Muscle of back (tissue), 11 donors: ENCODE results near the gene LRP1. TPM values are rescaled to one million over a fixed set of nuclear protein-coding genes. Genes with fewer than 3 reads are reported as not detected.

Experiments used
- DNase-seq, 3 donors: peaks; one replicate each; pipeline versions ENCODE4 v3.0.0 to v3.0.0-alpha.2; 2013
- polyA plus RNA-seq, 10 donors: library from polyadenylated mRNA; unstranded; fragments of 120-200 nt; gene quantifications; one replicate each; pipeline ENCODE4 v1.2.1, GENCODE V29; 2013; ENCODE audit not compliant: insufficient read length in 10 of 10

LRP1 gene
- polyA plus RNA-seq, 10 donors: 95.2 to 226 (median 134) TPM

DNA sequence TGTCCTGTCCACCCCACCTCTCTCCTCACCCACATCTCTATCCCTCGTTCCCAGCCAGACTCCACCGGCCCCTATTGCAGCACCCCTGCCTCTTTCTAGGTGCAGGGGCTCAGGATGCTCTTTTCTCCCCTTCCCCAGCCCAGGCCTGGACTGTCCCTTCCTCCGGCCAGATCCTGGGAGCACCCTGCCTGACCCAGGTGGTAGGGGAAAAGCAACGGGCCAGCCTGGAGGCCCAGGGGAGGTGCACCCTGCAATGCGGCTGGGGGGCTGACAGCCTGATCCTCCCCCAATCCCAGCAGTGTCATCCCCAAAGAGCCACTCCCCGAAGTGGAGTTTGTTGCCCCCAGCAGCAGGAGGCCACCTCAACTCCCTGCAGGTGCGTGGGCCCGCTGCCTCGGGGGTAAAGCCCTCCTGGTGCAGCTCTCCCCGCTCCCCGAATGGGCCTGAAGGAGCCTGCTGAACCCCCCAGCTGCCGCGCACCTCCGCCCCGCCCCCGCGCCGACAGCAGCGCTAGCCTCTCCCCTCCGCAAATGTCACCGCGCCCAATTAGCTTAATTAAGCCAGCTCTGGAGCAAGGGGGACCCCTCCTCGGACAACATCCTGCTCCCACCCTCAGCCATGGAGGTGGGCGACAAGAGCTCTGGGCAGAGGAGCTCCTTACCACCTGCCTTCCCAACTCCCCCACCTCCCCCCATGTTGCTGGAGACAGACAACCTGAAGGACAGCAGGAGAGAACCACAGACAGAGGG lies 93.1 kb downstream of the LRP1 start:
- DNase-seq: no peak

DNA sequence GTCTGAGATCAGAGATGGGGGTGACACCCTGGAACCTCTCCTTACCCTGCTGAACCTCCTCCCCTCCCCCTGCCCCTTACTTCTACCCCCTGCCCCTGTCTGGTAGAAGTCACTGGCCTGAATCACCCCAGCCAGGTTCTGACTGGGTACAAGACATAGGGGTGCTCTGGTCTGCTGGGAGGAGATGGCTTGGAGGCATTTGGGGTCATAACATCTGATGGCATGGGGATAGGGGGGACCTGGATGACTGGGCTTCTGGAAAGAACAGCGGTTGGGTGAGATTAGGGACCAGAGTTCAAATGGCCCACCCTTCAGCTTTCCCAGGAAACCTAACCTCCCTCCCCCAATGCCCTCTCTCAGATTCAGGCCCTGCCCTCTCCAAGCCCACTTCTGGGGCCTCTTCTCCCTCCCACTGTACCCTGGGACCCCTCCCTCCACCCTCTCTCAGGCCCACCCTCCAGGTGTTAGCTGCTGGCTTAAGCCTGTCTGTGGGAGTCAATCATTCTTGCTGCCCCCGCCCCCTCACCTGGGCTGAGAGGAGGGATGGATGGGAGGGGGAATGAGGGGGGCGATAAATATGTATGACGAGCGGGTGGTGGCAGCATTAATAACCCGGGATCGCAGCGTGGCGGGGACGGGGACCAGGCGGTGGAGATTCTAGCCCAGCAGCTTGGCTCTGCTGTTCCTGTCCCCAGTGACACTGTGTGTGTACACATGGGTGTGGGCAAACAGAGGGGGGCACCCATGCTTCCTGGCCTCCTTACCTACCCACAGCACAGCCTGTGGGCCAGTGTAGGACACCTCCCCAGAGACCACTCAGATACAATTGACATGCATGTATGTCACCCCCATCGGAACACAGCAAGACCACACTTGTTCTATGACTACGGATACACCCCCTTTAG lies 94.3 kb downstream of the LRP1 start:
- DNase-seq: no peak

DNA sequence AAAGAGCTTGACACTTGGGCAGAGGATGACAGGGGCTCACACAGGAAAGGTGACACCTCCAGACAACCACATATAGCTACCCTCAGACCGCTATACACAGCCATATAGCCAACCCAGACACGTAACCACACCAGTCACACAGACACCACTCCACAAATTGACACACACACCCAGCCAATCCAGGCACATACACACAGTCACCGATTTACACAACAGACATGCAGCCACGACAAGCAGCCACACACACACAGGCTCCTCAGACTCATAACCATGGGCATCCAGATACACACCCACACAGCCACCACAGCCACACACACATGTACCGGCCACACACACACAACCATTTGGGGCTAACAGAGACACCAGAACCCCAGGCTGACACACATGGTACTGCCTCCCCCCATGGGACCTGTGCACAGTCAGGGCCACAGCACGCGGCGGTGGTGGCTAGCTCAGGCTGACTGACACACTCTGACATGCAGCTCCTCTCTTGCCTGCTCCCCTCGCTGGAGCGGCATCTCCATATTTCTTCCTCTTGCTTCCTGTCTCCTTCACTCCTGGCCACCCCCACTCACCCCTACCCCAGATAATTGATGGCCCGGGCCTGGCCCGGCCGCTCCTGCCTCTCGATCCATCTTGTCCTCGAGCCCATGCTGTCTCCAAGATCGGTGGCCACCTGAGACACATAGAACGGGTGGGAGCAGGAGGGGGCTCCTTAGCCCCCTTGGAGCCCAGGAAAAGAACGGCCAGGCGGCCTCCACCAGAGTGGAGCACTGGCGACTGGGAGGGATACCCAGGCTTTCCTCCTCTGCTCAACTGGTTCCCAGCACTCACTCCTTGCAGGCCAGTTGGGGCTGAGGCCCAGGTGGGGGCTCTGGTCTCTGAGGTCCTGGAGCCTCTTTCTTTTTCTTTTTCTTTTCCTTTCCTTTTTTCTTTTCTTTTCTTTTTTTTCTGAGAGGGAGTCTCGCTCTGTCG lies 95.2 kb downstream of the LRP1 start:
- no peak for DNase-seq

DNA sequence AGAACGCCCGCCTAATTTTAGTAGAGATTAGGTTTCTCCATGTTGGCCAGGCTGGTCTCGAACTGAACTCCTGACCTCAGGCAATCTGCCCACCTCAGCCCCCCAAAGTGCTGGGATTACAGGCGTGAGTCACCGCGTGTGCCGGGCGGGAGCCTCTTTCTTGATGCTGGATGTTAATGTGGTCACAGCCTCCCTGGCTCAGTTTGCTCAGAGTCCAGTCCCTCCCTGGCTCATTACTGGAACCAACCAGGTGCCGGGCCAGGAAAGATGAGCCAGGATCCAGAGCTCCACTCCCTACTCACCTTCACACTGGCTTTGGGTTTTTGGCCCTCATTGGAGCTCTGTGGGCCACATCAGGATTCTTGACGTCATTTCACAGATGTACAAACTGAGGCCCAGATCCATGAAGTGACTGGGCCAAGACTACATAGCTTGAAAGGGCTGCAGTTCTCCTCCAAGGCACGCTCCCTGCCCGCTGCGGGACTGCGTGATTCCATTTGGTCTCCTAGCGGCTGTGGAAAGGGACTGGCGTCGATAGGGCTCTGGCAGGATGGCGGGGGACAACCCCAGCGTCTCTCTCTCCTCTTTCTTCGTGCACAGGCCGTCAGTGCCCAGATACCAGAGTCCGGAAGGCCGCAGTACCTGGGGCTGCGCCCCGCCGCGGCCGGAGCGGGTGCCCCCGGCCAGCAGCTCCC lies 96.1 kb downstream of the LRP1 start:
- DNase-seq: no peak

DNA sequence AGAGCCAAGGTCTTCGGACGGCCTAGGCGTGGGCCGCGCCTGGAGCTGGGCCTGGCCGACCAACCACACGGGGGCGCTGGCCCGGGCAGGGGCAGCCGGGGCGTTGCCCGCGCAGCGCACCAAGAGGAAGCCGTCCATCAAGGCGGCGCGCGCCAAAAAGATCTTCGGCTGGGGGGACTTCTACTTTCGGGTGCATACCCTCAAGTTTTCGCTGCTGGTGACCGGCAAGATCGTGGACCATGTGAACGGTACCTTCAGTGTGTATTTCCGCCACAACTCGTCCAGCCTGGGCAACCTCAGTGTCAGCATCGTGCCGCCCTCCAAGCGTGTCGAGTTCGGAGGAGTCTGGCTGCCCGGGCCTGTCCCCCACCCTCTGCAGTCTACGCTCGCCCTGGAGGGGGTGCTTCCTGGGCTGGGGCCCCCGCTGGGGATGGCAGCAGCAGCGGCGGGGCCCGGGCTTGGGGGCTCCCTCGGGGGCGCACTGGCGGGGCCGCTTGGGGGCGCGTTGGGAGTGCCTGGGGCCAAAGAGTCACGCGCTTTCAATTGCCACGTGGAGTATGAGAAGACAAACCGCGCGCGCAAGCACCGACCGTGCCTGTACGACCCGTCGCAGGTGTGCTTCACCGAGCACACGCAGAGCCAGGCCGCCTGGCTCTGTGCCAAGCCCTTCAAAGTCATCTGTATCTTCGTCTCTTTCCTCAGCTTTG lies 96.8 kb downstream of the LRP1 start:
- DNase-seq: no peak

DNA sequence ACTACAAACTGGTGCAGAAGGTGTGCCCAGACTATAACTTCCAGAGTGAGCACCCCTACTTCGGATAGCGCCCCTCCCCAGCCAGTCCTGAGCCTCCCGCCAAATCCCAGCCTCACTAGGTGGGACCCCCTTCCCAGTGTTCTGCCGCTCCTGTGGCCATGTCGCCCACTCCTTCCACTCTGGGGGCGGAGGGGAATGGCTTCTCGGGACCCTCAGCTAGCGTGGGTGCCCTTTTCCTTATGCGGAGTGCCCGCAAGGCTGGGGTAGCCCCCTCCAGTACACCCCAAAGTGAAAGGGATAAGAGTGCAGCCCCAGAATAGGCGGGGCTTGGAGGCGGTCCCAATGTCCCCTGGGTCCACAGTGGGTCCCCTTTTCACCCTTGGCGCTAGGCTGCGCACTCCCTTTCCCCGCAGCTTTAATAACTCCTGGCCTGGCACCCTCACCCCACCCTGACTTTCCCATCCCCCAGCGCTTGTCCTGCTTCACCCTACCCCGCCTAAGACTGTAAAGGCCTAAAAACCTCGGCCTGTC lies 97.5 kb downstream of the LRP1 start:
- no peak for DNase-seq

DNA sequence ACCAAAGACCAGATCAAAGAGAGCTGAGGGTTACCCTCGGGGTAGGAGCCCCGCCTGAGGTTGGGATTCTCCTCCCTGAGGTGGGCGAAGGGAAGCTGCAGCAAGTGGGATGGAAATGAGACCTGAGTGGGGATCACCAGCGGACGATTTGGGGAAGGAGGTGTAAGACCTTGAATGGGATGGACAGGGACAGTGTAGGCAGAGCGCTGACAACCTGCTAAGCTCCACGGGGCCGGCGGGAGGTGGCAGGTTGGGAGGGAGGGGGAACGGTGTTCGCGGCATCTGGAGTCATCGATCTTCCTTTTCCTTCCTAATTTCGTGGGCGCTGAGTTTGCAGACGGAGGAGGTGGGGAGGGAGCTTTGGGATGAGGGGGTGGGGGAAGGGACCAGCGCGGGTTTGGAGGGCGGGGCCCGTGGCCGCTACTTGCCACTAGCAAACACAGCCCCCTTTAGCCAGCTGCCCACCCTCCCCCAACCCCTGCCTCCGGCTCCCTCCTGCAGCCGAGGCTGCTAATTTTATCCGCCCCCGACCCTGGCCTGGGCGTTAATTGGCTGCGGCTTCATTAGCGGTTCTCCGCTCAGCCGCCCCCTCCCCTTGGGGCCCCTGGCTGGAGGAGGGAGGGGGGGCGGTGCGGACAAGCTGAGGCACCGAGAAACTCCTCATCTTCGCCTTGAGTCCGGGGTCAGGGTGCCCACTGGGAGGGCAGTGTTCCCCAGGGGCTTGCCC lies 98.5 kb downstream of the LRP1 start:
- DNase-seq: no peak

DNA sequence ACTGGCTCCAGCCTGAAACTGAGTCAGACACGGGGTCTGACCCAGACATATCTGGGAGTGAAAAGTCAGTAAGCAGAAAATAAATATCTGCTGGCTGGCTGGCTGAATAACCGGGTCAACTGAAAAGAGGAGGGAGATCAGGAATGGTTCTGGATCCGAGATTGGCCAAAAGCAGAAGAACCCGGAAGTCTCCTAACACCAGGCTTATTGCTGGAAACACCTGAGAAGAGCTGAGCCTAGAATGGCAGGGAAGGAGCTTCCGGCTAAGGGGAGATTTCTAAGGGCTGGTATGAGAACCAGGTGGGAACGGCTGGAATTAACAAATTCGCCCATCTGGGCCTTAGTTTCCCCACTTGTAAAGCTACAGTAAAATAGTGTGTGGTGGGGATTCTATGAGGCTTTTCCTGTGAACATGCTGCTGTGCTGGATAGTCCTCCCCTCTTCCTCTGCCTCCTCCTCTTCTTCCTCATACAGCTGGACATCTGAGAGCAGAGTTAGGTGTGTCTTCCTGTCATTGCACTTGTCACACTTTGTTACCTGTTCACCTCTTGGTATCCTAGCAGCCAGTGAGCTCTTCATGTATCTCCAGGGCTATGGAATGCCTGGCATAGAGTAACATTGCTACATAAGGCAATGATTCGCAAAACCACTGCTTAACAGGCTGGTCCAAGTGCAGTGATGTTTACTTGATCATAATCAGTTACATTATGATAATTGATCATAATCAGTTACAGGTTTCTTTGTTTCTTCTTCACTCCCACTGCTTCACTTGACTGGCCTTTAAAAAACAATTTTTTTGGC lies 99.2 kb downstream of the LRP1 start:
- no peak for DNase-seq

DNA sequence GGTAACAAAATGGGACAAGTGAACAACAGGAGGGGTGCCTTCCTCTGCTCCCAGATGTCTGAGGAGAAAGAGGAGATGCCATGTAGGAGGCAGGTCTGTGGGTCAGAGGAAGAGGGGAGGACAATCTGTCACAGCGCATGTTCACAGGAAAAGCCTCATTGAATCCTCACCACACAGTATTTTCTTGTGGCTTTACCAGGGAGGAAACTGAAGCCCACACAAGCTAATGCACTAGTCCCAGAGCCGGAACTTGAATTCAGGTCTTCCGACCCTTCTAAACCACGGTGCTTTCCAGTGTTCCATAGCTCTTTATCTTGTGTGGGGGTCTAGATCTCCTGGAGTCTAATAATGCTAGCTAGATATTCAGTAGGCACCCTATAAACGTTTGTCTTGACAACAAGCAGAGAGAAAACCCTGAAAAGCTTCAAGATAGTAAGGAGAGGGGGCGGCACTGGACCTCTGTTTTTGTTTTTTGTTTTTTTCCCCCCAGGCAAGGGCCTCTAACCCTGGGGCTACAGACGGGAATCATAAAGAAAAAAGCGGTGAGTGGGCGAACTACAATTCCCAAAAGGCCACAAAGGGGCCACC lies 100.9 kb downstream of the LRP1 start:
- no peak for DNase-seq

DNA sequence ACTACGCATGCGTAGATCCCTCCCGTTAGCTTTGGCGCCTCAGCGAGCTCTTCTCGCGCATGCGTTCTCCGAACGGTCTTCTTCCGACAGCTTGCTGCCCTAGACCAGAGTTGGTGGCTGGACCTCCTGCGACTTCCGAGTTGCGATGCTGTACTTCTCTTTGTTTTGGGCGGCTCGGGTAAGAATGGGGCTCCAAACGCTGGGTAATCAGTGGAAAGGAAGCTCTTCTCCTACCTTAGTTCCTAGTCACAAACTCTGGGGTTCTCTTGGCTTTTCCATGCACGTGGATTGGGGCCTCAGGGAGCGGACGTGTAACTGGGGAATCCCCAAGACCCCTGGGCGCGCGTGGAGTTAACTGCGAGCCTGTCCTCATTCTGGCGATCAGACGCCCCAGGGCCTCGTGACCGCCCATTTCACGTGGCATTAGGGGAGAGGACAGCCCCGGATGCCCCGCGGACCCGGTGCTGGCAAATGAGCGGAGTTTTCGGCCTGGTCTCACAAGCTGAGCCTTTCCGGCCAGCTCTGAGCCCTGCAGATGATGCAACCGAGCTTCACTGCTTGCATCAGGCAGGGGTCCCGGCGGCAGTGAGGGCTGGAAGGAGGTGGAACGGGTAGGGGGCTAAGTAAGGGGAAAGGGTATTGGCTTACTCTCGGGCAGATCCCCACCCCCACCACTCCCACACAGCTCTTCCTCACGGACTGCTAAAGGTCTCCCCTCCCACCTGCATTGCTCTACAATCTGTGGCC lies 101.5 kb downstream of the LRP1 start, which contains the start of gene SHMT2:
TSS of gene SHMT2 (plus strand) at position 78 of the 747 bp plus-strand sequence. CDS start at position 146, 68 bp downstream.
- peak; percentile 94 to 97 (median 96) for DNase-seq

DNA sequence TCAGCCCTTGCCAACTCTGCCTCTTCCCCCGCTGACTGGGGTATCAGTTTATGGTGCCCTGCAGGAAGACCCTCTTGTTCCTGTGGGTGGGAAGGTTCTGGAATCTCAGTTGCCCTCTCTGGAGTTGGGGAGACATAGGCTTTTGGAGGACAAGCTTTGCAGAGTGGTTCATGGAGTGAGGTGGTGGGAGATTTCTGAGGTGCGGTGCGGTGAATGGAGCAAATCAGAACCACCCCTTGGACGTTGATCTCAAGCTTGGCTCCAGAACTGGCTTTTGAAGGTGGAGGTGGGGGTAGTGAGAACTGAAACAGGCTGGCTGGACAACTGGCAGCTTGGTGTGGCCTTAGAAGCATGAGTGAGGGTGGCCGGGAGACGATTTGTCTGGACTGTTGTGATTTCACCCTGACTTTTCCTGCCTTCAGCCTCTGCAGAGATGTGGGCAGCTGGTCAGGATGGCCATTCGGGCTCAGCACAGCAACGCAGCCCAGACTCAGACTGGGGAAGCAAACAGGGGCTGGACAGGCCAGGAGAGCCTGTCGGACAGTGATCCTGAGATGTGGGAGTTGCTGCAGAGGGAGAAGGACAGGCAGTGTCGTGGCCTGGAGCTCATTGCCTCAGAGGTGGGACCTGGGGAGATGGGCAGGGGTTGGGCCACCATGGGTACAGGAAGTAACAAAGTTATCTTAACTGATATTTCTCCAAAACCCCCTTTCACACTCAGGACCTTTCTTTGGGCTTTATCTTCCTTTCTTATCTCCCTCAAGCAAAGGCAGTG lies 102.3 kb downstream of the LRP1 start:
- DNase-seq: peak in 1 of 3 donors; percentile 19

DNA sequence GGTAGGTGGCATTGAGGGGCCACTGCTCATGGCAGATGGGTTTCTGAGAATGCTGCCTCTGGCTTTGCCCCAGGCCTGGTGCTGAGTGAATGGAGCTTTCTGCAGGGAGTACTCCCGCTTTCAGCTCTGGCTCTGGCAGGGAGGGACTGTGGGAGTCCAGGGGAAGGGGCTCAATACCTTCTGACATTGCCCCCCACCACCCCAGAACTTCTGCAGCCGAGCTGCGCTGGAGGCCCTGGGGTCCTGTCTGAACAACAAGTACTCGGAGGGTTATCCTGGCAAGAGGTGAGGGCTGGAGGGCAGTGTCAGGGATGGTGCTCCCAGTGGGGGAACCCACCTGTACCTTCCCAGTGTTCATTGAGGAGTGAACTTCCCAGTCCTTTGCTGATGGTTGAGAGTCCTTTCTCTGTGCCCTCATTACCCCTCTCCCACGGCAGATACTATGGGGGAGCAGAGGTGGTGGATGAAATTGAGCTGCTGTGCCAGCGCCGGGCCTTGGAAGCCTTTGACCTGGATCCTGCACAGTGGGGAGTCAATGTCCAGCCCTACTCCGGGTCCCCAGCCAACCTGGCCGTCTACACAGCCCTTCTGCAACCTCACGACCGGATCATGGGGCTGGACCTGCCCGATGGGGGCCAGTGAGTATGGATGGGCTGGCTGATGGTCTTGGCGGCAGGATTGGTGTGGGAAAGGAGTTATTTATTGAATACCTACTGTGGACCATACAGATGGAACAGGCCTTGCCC lies 103.2 kb downstream of the LRP1 start:
- no peak for DNase-seq

DNA sequence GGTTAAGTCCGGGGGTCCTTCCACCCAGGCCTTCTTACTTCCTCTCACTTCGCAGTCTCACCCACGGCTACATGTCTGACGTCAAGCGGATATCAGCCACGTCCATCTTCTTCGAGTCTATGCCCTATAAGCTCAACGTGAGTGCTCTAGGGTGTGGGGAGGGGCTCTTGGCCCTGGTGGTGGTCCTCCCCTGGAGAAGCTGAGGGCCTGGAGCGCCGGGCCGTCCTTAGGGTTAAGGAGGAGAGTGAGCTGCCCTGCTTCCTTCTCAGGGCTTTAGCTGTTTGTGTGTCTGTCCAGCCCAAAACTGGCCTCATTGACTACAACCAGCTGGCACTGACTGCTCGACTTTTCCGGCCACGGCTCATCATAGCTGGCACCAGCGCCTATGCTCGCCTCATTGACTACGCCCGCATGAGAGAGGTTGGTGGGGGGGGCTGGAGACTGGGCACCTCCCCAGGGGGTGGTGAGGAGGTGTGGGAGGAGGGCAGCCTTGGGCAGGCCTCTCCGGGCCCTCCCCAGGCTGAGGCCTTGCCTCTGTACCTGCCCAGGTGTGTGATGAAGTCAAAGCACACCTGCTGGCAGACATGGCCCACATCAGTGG lies 104.0 kb downstream of the LRP1 start:
- no peak for DNase-seq

DNA sequence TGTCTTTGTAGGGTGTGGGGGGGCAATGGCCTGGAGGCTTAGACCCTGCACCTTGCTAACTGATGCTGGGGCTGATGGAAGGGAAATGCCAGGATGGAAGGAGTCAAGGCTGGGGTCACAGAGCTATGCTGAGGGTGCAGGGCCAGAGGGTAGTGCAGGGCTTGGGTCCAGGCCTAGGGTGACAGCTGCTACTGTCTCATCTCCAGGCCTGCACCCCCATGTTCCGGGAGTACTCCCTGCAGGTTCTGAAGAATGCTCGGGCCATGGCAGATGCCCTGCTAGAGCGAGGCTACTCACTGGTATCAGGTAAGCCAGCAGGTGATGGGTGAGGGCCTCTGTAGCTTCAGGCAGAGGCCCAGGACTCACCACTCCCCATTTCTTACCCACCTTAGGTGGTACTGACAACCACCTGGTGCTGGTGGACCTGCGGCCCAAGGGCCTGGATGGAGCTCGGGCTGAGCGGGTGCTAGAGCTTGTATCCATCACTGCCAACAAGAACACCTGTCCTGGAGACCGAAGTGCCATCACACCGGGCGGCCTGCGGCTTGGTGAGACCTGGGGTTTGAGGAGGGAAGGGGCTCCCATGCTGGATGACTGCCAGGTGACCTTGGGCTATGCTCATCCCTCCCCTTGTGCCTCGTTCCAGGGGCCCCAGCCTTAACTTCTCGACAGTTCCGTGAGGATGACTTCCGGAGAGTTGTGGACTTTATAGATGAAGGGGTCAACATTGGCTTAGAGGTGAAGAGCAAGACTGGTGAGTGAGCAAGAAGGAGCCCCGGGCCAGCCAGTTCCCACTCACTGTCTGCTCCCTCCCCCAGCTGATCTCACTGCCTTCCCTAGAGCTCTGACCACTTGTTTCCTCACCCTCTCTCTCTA lies 105.3 kb downstream of the LRP1 start:
- DNase-seq: no peak
